NK-92 treated with Interleukin-12 subunit alpha and Interleukin-12 subunit beta, amount 100 ng/mL, for 24 hours (cell line): ENCODE measurements around the gene TAF10.

Experiments used
- DNase-seq: peaks from one replicate; lab custom pipeline; 2025; lab: John Stamatoyannopoulos, UW

The TAF10 gene

DNA sequence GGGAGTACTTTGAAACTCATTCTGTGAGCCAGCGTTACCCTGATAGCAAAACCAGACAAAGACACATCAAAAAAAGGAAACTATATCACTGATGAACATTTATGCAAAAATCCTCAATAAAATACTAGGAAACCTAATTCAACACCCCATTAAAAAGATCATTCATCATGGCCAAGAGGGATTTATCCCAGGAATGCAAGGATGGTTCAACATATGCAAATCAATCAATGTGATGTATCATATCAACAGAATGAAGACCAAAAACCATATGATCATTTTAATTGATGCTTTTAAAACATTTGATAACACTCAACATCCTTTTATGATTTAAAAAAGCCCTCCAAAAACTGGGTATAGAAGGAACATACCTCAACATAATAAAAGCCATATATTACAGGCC lies 28.4 kb downstream of the TAF10 start:
- DNase-seq: no peak

DNA sequence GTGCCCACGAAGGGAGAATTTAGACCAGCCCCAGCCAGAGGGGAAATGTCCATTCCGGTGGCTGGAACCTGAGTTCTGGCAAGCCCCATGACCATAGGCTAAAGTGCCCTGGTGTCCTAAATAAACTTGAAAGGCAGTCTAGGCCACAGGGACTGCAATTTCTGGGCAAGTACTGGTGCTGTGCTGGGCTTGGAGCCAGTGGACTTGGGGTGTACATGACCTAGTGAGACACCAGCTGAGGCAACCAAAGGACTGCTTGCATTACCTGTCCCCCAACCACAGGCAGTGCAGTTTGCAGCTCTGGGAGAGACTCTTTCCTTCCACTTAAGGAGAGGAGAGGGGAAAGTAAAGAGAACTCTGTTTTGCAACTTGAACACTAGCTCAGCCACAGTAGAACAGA lies 32.3 kb downstream of the TAF10 start:
- no peak for DNase-seq

DNA sequence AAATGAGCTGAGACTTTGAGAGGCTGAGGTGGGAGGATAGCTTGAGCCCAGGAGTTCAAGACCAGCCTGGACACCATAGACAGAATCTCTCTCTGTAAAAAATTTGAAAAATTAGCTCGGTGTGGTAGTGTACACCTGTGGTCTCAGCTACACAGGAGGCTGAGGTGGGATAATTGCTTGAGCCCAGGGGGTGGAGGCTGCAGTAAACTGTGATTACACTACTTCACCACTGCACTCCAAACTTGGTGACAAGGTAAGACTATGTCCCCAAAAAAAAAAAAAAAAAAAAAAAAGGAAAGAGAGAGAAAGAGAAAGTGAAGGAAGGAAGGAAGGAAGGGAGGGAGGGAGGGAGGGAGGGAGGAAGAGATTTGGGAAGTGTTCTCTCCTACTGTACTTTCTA lies 33.9 kb downstream of the TAF10 start:
- DNase-seq: no peak

DNA sequence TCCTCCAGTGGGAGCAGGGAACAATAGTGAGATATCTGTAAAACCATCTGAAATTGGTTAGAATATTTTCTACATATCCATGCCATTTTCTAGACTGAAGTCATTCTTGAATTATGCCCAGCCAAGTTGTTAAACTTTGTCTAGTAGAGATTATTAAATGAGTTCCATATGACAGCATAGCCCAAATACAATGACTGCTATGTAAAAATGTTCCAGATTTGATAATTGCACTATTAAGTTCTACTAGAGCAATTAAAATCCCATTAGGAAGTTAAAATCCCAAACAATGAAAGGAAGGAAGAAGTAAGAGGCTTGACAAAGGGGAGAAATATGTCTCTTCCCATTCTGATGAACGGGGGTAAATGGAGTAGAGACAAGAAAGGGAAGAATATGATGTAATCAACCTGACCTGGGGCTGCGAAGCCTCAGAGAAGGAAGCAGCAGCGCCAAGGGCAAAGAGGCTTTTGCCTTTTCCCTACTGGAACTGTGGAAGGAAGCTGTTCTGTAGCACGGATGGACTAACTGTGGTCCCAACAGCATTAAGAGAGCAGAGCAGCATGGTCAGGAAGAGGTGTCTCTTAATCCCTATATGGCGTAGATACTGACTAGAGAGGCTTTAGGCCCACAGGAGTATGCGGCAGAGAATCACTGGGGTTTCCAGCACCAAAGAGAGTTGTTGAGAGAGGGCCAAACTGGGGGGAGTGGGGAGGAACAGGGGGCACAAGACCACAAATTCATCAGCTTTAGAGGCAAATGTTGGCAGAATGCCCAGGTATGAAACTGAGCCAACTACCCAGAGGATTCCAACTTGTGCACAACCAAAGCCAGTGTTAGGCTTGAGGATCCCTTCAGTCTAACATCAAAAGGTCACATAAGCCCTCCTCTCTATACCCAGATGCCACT lies 35.3 kb downstream of the TAF10 start:
- DNase-seq: no peak

DNA sequence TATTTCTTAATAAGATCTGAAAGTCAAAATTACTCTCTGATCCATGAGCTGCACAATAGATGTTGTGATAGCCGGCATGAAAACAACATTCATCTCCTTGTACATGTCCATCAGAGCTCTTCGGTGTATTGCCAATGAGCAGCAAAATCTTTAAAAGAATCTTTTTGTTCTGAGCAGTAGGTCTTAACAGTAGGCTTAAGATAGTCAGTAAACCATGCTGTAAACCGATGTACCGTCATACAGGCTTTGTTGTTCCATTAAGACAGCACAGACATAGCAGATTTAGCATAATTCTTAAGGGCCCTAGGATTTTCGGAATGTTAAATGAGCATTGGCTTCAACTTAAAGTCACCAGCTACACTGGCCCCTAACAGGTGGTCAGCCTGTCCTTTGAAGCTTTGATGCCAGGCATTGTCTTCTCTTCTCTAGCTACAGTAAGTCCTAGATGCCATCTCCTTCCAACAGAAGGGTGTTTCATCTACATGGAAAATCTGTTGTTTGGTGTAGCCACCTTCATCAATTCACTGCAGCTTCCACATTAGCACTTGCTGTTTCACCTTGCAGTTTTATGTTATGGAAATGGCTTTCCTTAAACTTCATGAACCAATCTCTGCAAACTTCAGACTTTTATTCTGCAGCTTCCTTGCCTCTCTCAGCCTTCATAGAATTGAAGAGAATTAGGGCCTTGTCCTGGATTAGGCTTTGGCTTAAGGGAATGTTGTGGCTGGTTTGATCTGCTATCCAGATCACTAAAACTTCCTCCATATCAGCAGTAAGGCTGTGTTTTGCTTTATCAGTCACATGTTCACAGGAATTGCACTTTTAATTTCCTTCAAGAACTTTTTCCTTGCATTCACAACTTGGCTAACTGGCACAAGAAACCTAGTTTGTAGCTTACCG lies 37.0 kb downstream of the TAF10 start:
- no peak for DNase-seq

DNA sequence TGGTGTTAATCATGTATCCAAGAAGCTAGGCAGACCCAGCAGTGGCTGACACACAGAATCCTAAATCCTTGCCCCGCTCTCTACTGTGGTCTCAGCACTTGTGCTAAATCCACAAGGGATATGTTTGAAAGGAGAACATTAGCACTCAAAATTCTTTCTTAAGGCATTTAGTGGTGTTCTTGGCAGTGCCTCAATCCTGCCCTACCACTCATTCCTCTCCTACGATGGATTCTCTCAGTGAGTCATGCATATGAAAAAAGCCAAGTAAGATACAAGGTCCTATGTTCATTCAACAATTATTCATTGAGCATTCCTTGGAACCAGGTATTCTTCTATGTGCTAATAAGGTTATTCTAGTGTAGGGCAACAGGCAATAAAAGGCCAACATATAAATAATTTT lies 39.8 kb downstream of the TAF10 start:
- DNase-seq: no peak

DNA sequence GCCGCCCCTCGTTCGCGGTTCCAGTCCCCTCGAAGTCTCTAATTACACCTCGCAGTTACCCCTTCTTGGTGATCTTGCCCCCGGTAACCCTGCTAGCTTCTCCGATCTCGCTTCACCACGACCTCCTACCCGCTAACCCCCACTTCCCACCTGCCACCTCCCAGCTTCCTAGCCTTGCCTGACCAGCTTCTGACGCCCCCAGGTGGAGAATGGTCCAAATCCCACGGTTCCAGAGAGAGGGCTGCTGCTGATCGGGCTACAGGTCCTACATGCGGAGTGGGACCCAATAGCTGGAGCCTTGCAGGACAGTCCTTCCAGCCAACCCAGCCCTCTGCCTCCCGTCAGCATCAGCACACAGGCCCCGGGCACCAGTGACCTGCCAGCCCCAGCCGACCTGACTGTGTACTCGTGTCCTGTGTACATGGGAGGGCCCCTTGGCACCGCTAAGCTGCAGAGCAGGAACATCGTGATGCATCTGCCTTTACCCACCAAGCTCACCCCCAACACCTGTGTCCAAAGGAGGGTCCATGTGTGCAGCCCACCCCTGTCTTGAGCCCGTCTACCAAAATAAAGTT lies 40.5 kb downstream of the TAF10 start:
- no peak for DNase-seq

DNA sequence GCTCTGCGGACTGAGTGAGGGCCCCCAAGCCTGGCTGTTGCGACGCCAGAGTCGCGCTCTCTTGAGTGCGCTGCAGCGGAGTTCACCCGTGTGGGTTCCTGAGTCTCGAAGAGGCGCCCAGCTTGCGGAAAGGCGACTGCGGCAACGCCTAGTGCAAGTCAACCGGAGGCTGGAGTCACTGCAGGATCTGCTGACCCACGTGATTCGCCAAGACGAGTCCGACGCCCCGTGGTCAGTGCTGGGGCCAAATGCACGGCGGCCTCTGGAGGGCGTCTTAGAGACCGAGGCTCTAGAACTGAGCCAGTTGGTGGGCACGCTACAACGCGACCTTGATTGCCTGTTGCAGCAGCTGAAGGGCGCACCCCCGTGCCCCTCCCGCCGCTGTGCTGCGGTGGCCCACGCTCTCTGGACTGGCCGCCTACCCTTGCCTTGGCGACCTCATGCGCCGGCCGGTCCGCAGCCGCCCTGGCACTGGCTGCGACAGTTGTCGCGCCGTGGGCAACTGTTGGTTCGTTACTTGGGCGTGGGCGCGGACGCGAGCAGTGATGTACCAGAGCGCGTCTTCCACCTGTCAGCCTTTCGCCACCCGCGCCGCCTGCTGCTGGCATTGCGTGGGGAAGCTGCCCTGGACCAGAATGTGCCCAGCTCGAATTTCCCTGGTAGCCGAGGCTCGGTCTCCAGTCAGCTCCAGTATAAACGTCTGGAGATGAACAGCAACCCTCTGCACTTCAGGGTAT lies 41.2 kb downstream of the TAF10 start:
- no peak for DNase-seq

DNA sequence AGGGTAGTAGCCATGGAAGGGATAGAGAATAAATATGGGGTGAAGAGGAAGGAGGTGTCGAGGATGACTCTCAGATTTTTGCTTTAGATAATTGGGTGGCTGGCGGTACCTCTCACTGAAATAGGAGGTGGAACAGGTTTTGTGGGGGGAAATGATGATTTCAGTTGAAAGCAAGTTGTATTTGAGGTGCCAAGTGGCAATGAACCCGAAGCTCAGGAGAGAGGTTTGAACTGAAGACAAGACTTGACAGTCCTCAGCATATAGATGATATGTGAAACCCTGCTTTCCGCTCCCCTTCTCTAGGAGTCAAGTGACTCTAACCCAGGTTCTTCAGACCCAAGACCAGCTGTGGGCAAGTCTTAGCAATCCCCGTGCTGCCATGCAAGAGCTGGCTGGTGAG lies 42.3 kb downstream of the TAF10 start:
- no peak for DNase-seq

DNA sequence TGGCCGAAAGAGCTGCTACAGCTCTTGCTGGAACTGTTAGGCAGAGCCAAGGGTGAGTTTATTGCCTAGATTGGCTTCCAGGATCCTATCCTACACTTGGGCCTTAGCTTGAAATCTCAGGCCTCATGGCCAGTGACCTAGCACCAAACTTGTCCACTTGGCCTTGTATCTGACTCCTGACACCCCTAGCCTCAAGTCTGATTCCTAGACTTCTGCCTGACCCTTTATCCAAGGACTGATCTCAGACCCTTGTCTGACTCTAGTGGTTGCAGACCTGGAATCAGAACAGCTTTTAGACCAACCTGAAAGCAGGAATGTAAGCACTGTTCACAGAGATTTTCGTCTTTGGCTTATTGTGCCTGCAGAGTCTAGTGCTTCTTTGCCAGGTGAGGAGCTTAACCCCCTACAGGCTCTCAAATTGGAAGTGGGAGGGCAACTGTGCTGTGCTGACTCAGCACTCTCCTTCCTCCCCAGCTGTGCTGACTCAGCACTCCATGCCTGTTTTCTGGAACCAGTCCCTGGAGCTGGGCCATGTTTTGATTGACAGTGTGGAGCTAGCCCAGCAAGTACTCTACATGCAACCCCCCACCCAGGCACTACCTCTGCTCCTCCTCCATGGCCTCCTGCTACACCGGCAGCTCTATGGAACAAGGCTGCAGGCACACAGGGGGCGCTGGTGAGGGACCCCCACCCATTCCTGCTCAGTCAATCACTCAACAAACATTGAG lies 43.7 kb downstream of the TAF10 start:
- DNase-seq: no peak

DNA sequence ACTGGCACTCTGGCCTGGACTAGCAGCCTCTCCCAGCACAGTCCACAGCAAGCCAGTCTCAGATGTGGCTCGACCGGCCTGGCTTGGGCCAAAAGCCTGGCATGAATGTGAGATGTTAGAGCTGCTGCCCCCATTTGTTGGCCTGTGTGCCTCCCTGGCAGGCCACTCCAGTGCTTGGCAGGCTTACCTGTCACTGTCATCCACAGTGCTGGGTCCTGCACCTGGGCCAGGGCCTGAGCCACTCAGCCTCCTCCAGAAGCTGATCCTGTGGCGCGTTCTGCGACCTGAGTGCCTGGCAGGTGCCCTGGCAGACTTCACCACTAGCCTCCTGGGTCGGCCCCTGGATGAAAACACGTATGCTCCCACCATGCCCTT lies 44.7 kb downstream of the TAF10 start:
- no peak for DNase-seq

DNA sequence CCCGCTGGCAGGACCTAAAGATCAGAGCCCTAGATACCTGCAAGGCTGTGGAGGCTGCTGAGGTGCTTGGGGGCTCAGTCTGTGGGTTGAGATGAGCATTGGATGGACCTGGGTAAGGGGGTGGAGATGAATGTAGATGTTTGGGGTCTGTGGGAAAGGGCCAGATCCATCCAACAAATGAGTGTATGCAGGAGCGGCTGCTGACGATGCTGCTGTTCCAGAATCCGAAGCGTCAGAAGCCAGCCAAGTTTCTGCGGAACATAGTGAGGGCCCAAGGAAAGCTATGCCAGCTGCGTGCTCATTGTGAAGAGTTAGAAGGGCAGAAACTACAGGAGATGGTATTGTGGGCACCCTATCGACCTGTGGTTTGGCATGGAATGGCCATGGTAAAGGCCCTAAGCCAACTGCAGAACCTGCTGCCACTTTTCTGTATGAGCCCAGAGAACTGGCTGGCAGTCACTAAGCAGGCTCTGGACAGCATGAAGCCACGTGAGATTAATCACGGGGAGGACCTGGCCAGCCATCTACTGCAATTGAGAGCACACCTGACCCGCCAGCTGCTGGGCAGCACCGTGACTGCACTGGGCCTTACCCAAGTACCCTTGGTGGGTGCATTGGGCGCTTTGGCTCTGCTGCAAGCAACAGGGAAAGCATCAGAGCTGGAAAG lies 45.2 kb downstream of the TAF10 start:
- no peak for DNase-seq

DNA sequence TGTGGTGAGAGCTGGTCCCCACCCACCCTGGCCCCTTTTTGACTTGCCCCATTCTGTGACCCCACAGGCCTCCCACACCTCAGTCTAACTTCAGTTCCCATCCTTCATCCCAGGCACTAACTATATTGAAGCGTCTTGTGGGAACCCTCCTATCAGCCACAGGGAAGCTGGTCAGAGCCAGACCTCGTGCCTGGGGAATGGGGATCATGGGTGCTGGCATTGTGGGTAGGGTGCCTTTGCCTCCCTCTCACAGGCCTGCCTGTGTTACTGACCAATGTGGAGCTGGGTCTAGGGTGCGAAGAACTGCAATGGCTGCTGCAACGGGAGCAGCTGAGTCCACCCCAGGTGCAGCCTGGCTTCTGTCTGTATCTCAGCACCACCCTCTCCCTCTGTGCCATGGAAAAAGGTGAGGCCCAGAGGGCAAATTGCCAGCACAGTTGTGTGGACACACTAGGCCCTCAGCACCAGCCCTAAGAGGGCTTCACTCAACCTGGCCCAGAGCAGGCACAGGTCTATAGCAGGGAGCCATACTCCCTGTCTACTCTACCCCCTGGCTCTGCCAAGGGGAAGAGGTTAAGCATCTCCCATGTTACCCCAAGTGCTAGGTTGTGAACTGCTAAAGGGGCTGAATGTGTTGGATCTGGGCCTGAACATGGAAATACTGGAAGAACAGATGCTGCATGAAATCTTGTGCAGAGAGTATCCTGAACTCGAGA lies 45.9 kb downstream of the TAF10 start:
- DNase-seq: no peak

DNA sequence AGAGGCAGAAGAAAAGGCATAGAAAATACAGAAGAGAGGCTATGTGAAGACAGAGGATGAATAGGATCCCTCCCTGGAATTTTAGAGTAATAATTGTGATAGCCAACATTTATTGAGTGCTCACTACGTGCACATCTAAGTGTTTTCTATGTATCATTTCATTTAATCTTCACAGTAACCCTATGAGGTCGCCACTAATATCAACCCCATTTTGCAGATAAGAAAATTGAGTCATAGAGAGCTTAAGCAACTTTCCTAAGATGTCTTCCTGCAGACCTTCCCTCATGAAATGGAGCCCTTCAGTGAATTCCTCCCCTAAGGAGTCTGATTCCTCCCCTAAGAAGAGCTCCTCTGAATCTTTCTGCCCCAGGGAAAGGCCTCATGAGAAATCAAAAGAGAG lies 46.7 kb downstream of the TAF10 start:
- no peak for DNase-seq

DNA sequence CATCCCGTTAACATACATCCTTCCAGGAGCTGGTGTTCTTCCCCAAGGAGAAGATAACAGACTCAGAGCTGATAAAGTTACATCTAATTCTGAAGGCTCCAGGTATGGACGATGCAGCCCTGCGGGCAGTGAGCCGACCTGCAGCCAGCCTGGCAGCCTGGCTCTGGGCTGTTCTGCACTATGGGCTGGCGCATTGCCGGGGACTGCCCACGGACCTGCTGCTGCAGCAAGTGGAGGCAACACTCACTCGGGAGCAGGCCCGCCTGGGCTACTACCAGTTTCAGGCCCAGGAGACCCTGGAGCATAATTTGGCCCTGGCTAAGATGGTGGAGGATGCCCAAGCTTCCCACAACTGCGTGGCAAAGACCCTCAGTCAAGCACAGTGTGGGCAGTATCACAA lies 48.3 kb downstream of the TAF10 start:
- DNase-seq: no peak

DNA sequence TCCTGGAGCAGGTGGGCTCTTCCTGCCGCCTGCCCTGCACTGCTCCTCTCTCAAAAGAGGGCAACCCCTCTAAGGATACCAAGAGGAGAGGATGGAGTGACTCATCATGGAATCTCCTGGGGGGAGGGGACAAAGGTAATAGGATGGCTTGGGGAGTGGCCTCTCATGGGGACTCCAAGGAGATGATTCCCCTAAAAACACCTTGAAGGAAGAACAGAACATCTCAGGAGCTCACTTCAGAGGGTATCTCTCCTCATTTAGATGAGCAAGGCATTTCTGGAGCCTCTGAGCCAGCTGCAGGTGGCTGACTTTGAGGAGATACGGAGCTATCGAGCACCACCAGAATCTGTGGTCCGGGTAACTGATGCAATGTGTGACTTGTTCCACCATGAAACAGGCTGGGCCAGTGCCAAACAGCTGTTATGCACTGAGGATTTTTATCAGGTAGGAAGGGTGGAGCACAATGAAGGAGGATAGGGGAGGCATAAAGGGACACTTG lies 48.8 kb downstream of the TAF10 start:
- no peak for DNase-seq

DNA sequence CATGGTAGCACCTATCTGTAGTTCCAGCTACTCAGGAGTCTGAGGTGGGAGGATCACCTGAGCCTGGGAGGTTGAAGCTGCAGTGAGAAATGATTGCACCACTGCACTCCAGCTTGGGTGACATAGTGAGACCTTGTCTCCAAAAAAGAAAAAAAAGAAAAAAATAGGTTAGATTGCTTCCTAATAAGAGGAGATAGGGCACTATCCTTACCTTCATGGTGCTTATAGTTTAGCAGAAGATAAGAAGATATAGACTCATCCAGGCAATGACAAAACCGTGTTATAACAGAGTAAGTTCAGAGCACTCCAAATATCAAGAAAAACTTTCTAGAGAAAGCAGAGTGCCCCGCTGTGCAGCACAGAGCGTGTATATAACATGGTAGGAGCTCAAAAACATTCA lies 50.7 kb downstream of the TAF10 start:
- no peak for DNase-seq
